Measurements from ENCODE around the gene DPM2.

The DPM2 gene

GRCh38 chr9:127972236-127972871 lies 34.7 kb upstream of the DPM2 start:
- DNase-seq: no peak

- no peak for DNase-seq
Observed at GRCh38 chr9:127971357-127972235, 33.9 kb upstream of the DPM2 start.

- no peak for DNase-seq
Observed at GRCh38 chr9:127970401-127971313, 33.0 kb upstream of the DPM2 start.

- DNase-seq: no peak
Observed at GRCh38 chr9:127968700-127969383, 31.2 kb upstream of the DPM2 start.

GRCh38 chr9:127968042-127968441 lies 30.4 kb upstream of the DPM2 start:
- no peak for DNase-seq

GRCh38 chr9:127967151-127967809 lies 29.6 kb upstream of the DPM2 start:
- DNase-seq: no peak

GRCh38 chr9:127966416-127967150 lies 28.9 kb upstream of the DPM2 start:
- DNase-seq: no peak

- DNase-seq: no peak
Observed at GRCh38 chr9:127965953-127966352, 28.3 kb upstream of the DPM2 start.

GRCh38 chr9:127963359-127964064 lies 25.9 kb upstream of the DPM2 start:
- no peak for DNase-seq

GRCh38 chr9:127963041-127963358 lies 25.3 kb upstream of the DPM2 start:
- no peak for DNase-seq

- DNase-seq: no peak
Observed at GRCh38 chr9:127962278-127962677, 24.6 kb upstream of the DPM2 start.

- no peak for DNase-seq
Observed at GRCh38 chr9:127961613-127962155, 24.0 kb upstream of the DPM2 start.

- DNase-seq: no peak
Observed at GRCh38 chr9:127961155-127961490, 23.5 kb upstream of the DPM2 start.

- DNase-seq: no peak
Observed at GRCh38 chr9:127960410-127961154, 22.9 kb upstream of the DPM2 start.

GRCh38 chr9:127959841-127960409 lies 22.3 kb upstream of the DPM2 start:
- no peak for DNase-seq

GRCh38 chr9:127959398-127959797 lies 21.7 kb upstream of the DPM2 start:
- DNase-seq: no peak

GRCh38 chr9:127958728-127959127 lies 21.1 kb upstream of the DPM2 start:
- DNase-seq: no peak

- peak; percentile 19 to 55 for DNase-seq
Observed at GRCh38 chr9:127955294-127956015, 17.8 kb upstream of the DPM2 start.

- DNase-seq: no peak
Observed at GRCh38 chr9:127954831-127955293, 17.2 kb upstream of the DPM2 start.
